Measurements from ENCODE around the gene HS3ST6.
"Not testable (repeated sequence)": the region's sequence is repeated elsewhere in the genome, so short reads cannot be mapped to it uniquely, and the experiment has no call there.

The HS3ST6 gene

GRCh38 chr16:1958715-1959268, 40.6 kb upstream of the HS3ST6 start:
- peak overlapping the region; percentile 44 for H3K27ac Mint-ChIP-seq (ENCODE audit: low read depth)
- peak overlapping the region; percentile 94 for H3K4me3 Mint-ChIP-seq
- H3K36me3 Mint-ChIP-seq (ENCODE audit: insufficient read depth) = peaks cover 39% of the 10 kb centered on the region
- DNase-seq (ENCODE audit: low spot score in 2 of 2) (no peak), ATAC-seq (replicated peaks; ENCODE audit: extremely low read depth, poor library complexity, severe bottlenecking) (no peak)
- H3K27me3 Mint-ChIP-seq = no peaks in the 10 kb centered on the region
- H3K4me1 Mint-ChIP-seq = peaks cover 44% of the 10 kb centered on the region
- no peaks in the 10 kb centered on the region for H3K9me3 Mint-ChIP-seq

- not testable (repeated sequence) for H3K27ac Mint-ChIP-seq (ENCODE audit: low read depth); H3K9me3 Mint-ChIP-seq; H3K4me3 Mint-ChIP-seq; DNase-seq (ENCODE audit: low spot score in 2 of 2); ATAC-seq (replicated peaks; ENCODE audit: extremely low read depth, poor library complexity, severe bottlenecking); H3K27me3 Mint-ChIP-seq
- peaks cover 38% of the 10 kb centered on the region for H3K4me1 Mint-ChIP-seq
- peaks cover 32% of the 10 kb centered on the region for H3K36me3 Mint-ChIP-seq (ENCODE audit: insufficient read depth)
These were observed 39.9 kb upstream of the HS3ST6 start for GRCh38 chr16:1958143-1958491.

GRCh38 chr16:1957434-1958142, 39.4 kb upstream of the HS3ST6 start:
- ATAC-seq (replicated peaks; ENCODE audit: extremely low read depth, poor library complexity, severe bottlenecking); H3K9me3 Mint-ChIP-seq; H3K27ac Mint-ChIP-seq (ENCODE audit: low read depth); H3K4me3 Mint-ChIP-seq; DNase-seq (ENCODE audit: low spot score in 2 of 2); H3K27me3 Mint-ChIP-seq: not testable (repeated sequence)
- H3K4me1 Mint-ChIP-seq = peaks cover 33% of the 10 kb centered on the region
- peaks cover 27% of the 10 kb centered on the region for H3K36me3 Mint-ChIP-seq (ENCODE audit: insufficient read depth)

GRCh38 chr16:1953734-1954133, 35.5 kb upstream of the HS3ST6 start:
- Mint-ChIP-seq H3K27me3 (no peaks in the 10 kb centered on the region), H3K4me3 (no peak overlapping the region), H3K4me1 (no peaks in the 10 kb centered on the region), H3K9me3 (no peaks in the 10 kb centered on the region), H3K27ac (ENCODE audit: low read depth) (no peak overlapping the region), H3K36me3 (ENCODE audit: insufficient read depth) (no peaks in the 10 kb centered on the region)
- ATAC-seq (replicated peaks; ENCODE audit: extremely low read depth, poor library complexity, severe bottlenecking) (no peak), DNase-seq (ENCODE audit: low spot score in 2 of 2) (no peak)

- Mint-ChIP-seq H3K9me3 (no peaks in the 10 kb centered on the region), H3K27ac (ENCODE audit: low read depth) (no peak overlapping the region), H3K27me3 (no peaks in the 10 kb centered on the region), H3K36me3 (ENCODE audit: insufficient read depth) (no peaks in the 10 kb centered on the region), H3K4me3 (no peak overlapping the region), H3K4me1 (no peaks in the 10 kb centered on the region)
- ATAC-seq (replicated peaks; ENCODE audit: extremely low read depth, poor library complexity, severe bottlenecking) (no peak), DNase-seq (ENCODE audit: low spot score in 2 of 2) (no peak)
These were observed 32.3 kb upstream of the HS3ST6 start for GRCh38 chr16:1950559-1950958.

GRCh38 chr16:1950047-1950446, 31.8 kb upstream of the HS3ST6 start:
- H3K9me3 Mint-ChIP-seq = no peaks in the 10 kb centered on the region
- H3K27ac Mint-ChIP-seq (ENCODE audit: low read depth) = no peak overlapping the region
- H3K4me1 Mint-ChIP-seq = no peaks in the 10 kb centered on the region
- no peaks in the 10 kb centered on the region for H3K36me3 Mint-ChIP-seq (ENCODE audit: insufficient read depth)
- H3K27me3 Mint-ChIP-seq = no peaks in the 10 kb centered on the region
- DNase-seq (ENCODE audit: low spot score in 2 of 2) (no peak), ATAC-seq (replicated peaks; ENCODE audit: extremely low read depth, poor library complexity, severe bottlenecking) (no peak)
- no peak overlapping the region for H3K4me3 Mint-ChIP-seq

- Mint-ChIP-seq H3K4me3 (no peak overlapping the region), H3K4me1 (no peaks in the 10 kb centered on the region), H3K27ac (ENCODE audit: low read depth) (no peak overlapping the region), H3K36me3 (ENCODE audit: insufficient read depth) (no peaks in the 10 kb centered on the region), H3K27me3 (no peaks in the 10 kb centered on the region), H3K9me3 (no peaks in the 10 kb centered on the region)
- ATAC-seq (replicated peaks; ENCODE audit: extremely low read depth, poor library complexity, severe bottlenecking) (no peak), DNase-seq (ENCODE audit: low spot score in 2 of 2) (no peak)
These were observed 31.3 kb upstream of the HS3ST6 start for GRCh38 chr16:1949507-1949906.

- Mint-ChIP-seq H3K27me3 (no peaks in the 10 kb centered on the region), H3K4me3 (no peak overlapping the region), H3K27ac (ENCODE audit: low read depth) (no peak overlapping the region), H3K4me1 (peaks cover 5% of the 10 kb centered on the region), H3K36me3 (ENCODE audit: insufficient read depth) (no peaks in the 10 kb centered on the region), H3K9me3 (no peaks in the 10 kb centered on the region)
- ATAC-seq (replicated peaks; ENCODE audit: extremely low read depth, poor library complexity, severe bottlenecking) = no peak
- DNase-seq (ENCODE audit: low spot score in 2 of 2) = no peak
These were observed 29.1 kb upstream of the HS3ST6 start for GRCh38 chr16:1947369-1947670.

- Mint-ChIP-seq H3K36me3 (ENCODE audit: insufficient read depth) (no peaks in the 10 kb centered on the region), H3K27ac (ENCODE audit: low read depth) (no peak overlapping the region), H3K9me3 (no peaks in the 10 kb centered on the region), H3K4me1 (peaks cover 7% of the 10 kb centered on the region), H3K27me3 (no peaks in the 10 kb centered on the region), H3K4me3 (no peak overlapping the region)
- DNase-seq (ENCODE audit: low spot score in 2 of 2) (no peak), ATAC-seq (replicated peaks; ENCODE audit: extremely low read depth, poor library complexity, severe bottlenecking) (no peak)
These were observed 28.5 kb upstream of the HS3ST6 start for GRCh38 chr16:1946495-1947368.

- Mint-ChIP-seq H3K27ac (ENCODE audit: low read depth) (no peak overlapping the region), H3K4me3 (no peak overlapping the region), H3K36me3 (ENCODE audit: insufficient read depth) (no peaks in the 10 kb centered on the region), H3K27me3 (no peaks in the 10 kb centered on the region), H3K4me1 (peaks cover 11% of the 10 kb centered on the region), H3K9me3 (no peaks in the 10 kb centered on the region)
- no peak for ATAC-seq (replicated peaks; ENCODE audit: extremely low read depth, poor library complexity, severe bottlenecking)
- no peak for DNase-seq (ENCODE audit: low spot score in 2 of 2)
These were observed 27.6 kb upstream of the HS3ST6 start for GRCh38 chr16:1945559-1946391.

GRCh38 chr16:1944612-1945199, 26.5 kb upstream of the HS3ST6 start:
- Mint-ChIP-seq H3K27me3 (no peaks in the 10 kb centered on the region), H3K27ac (ENCODE audit: low read depth) (peak overlapping the region; percentile 57), H3K4me3 (peak overlapping the region; percentile 46), H3K9me3 (no peaks in the 10 kb centered on the region), H3K36me3 (ENCODE audit: insufficient read depth) (peaks cover 4% of the 10 kb centered on the region), H3K4me1 (peaks cover 11% of the 10 kb centered on the region)
- ATAC-seq (replicated peaks; ENCODE audit: extremely low read depth, poor library complexity, severe bottlenecking) = no peak
- no peak for DNase-seq (ENCODE audit: low spot score in 2 of 2)

Data from central memory CD8-positive, alpha-beta T cell (primary cell).